Measurements from ENCODE around the gene ARHGEF9.

GRCh38 chrX:63810746-63811145 lies 25.7 kb upstream of the ARHGEF9 start:
- TF ChIP-seq TAF1 (IDR thresholded peaks at IDR 0.05; ENCODE audit: low read depth) (no peak), EP300 (IDR thresholded peaks at IDR 0.05; ENCODE audit: borderline replicate concordance) (no peak), RAD21 (IDR thresholded peaks at IDR 0.05; ENCODE audit: low read depth) (no peak), CREB1 (IDR thresholded peaks at IDR 0.05; ENCODE audit: low read depth) (no peak), FOXM1 (IDR thresholded peaks at IDR 0.05; ENCODE audit: borderline replicate concordance, low read depth) (no peak), YY1 (IDR thresholded peaks at IDR 0.05; ENCODE audit: low read depth) (no peak)

All from Ishikawa (cell line).